GM19438 (cell line): ENCODE results near the gene ARRB1.
"Not testable (repeated sequence)": the region's sequence is repeated elsewhere in the genome, so short reads cannot be mapped to it uniquely, and the experiment has no call there.

Experiments
- ATAC-seq: cut with Tn5 transposase; IDR thresholded peaks from one replicate; pipeline ENCODE4 v1.9.1; 2021; ENCODE audit warnings: low read depth; ENCODE audit not compliant: unreplicated experiment

ARRB1 gene

GRCh38 chr11:75325713-75326438 lies 25.6 kb downstream of the ARRB1 start:
- ATAC-seq = no peak

GRCh38 chr11:75324740-75325139 lies 26.7 kb downstream of the ARRB1 start:
- no peak for ATAC-seq

- no peak for ATAC-seq
These were observed 27.3 kb downstream of the ARRB1 start for GRCh38 chr11:75324189-75324588.

GRCh38 chr11:75323609-75324008 lies 27.9 kb downstream of the ARRB1 start:
- no peak for ATAC-seq

GRCh38 chr11:75320643-75321042 lies 30.8 kb downstream of the ARRB1 start:
- no peak for ATAC-seq

GRCh38 chr11:75320046-75320618 lies 31.3 kb downstream of the ARRB1 start:
- no peak for ATAC-seq

GRCh38 chr11:75319035-75319877 lies 32.2 kb downstream of the ARRB1 start:
- ATAC-seq = no peak

GRCh38 chr11:75317446-75318122 lies 33.9 kb downstream of the ARRB1 start:
- ATAC-seq = no peak

GRCh38 chr11:75315439-75315805 lies 36.0 kb downstream of the ARRB1 start:
- no peak for ATAC-seq

- no peak for ATAC-seq
These were observed 36.6 kb downstream of the ARRB1 start for GRCh38 chr11:75314771-75315438.

GRCh38 chr11:75313513-75314272 lies 37.8 kb downstream of the ARRB1 start:
- no peak for ATAC-seq

GRCh38 chr11:75312346-75312745 lies 39.1 kb downstream of the ARRB1 start:
- ATAC-seq = no peak

GRCh38 chr11:75311858-75312288 lies 39.6 kb downstream of the ARRB1 start:
- no peak for ATAC-seq

GRCh38 chr11:75308986-75309385 lies 42.5 kb downstream of the ARRB1 start:
- no peak for ATAC-seq

- ATAC-seq = no peak
These were observed 43.3 kb downstream of the ARRB1 start for GRCh38 chr11:75308116-75308515.

- no peak for ATAC-seq
These were observed 44.4 kb downstream of the ARRB1 start for GRCh38 chr11:75307058-75307457.

- no peak for ATAC-seq
These were observed 44.9 kb downstream of the ARRB1 start for GRCh38 chr11:75306529-75306928.

GRCh38 chr11:75305993-75306392 lies 45.5 kb downstream of the ARRB1 start:
- no peak for ATAC-seq

GRCh38 chr11:75305452-75305851 lies 46.0 kb downstream of the ARRB1 start:
- no peak for ATAC-seq

GRCh38 chr11:75304941-75305340 lies 46.5 kb downstream of the ARRB1 start:
- not testable (repeated sequence) for ATAC-seq
